OCI-LY1 (cell line): ENCODE data around the gene ADAMTSL4.

Experiments used
- H2AFZ ChIP-seq: fragments of 200-600 bp; sonication (generic), shearing (Covaris generic); 2 replicates; pipeline ENCODE4 v1.6.0; 2014; ENCODE audit warnings: antibody characterized with exemption, mild to moderate bottlenecking, low read length
- H3F3A ChIP-seq: fragments of 200-600 bp; sonication (generic), shearing (Covaris generic); 2 replicates; pipeline ENCODE4 v1.6.0; 2014; ENCODE audit warnings: mild to moderate bottlenecking, antibody characterized with exemption, low read length, moderate library complexity; ENCODE audit not compliant: insufficient read depth
- H3K27ac ChIP-seq: fragments of 200-600 bp; sonication (generic); 2 replicates; pipeline ENCODE4 v1.5.1; 2014; ENCODE audit warnings: low read length, mixed run types, mild to moderate bottlenecking, low read depth; ENCODE audit not compliant: poor library complexity, severe bottlenecking
- H3K27me3 ChIP-seq: fragments of 200-600 bp; sonication (generic); 2 replicates; pipeline ENCODE4 v1.6.0; 2014; ENCODE audit warnings: antibody characterized with exemption, mild to moderate bottlenecking, low read length, moderate library complexity; ENCODE audit not compliant: insufficient read depth
- H3K36me3 ChIP-seq: fragments of 200-600 bp; sonication (generic); 2 replicates; pipeline ENCODE4 v1.6.1; 2014; ENCODE audit warnings: mild to moderate bottlenecking, antibody characterized with exemption, low read length, moderate library complexity, mixed read lengths; ENCODE audit not compliant: insufficient read depth
- H3K4me1 ChIP-seq: fragments of 200-600 bp; sonication (generic); 2 replicates; pipeline ENCODE4 v1.5.1; 2014; ENCODE audit warnings: mild to moderate bottlenecking, low read length, moderate library complexity; ENCODE audit not compliant: insufficient read depth, severe bottlenecking
- H3K4me2 ChIP-seq: fragments of 200-600 bp; sonication (generic), shearing (Covaris generic); 2 replicates; pipeline ENCODE4 v1.6.1; 2014; ENCODE audit warnings: low read length
- H3K4me3 ChIP-seq: fragments of 200-600 bp; sonication (generic); 2 replicates; pipeline ENCODE4 v1.5.1; 2014; ENCODE audit warnings: low read length, low read depth, mild to moderate bottlenecking, mixed read lengths; ENCODE audit not compliant: poor library complexity, severe bottlenecking
- H3K79me2 ChIP-seq: fragments of 200-600 bp; shearing (Covaris generic); 2 replicates; pipeline ENCODE4 v1.6.1; 2016; ENCODE audit warnings: mixed run types, low read length, mixed read lengths; ENCODE audit not compliant: insufficient read depth
- H3K9ac ChIP-seq: fragments of 200-600 bp; sonication (generic), shearing (Covaris generic); 2 replicates; pipeline ENCODE4 v1.6.1; 2014; ENCODE audit warnings: mild to moderate bottlenecking, low read length, mixed read lengths
- H3K9me2 ChIP-seq: fragments of 200-600 bp; sonication (generic), shearing (Covaris generic); 2 replicates; pipeline ENCODE4 v1.6.1; 2014; ENCODE audit warnings: low read depth, mild to moderate bottlenecking, low read length, mixed read lengths
- H3K9me3 ChIP-seq: fragments of 200-600 bp; shearing (Covaris generic); 2 replicates; pipeline ENCODE4 v1.6.1; 2014; ENCODE audit warnings: low read length, mixed read lengths
- H4K20me1 ChIP-seq: fragments of 200-600 bp; sonication (generic), shearing (Covaris generic); 2 replicates; pipeline ENCODE4 v1.6.0; 2016; ENCODE audit warnings: mild to moderate bottlenecking, low read length; ENCODE audit not compliant: insufficient read depth
- EZH2 ChIP-seq: fragments of 200-600 bp; sonication (generic), shearing (Covaris generic); IDR thresholded peaks from 2 replicates; pipeline ENCODE4 v1.8.0; 2017; ENCODE audit warnings: borderline replicate concordance, mixed run types, mild to moderate bottlenecking, antibody characterized with exemption, low read length, moderate library complexity, mixed read lengths
- TF ChIP-seq, protein P1 (sequence below): fragments of 200-600 bp; sonication (generic), shearing (Covaris generic); IDR thresholded peaks from 2 replicates; pipeline ENCODE4 v1.5.1; 2017; ENCODE audit warnings: mild to moderate bottlenecking, antibody characterized with exemption, low read length, moderate library complexity, mixed read lengths

Gene ADAMTSL4

DNA sequence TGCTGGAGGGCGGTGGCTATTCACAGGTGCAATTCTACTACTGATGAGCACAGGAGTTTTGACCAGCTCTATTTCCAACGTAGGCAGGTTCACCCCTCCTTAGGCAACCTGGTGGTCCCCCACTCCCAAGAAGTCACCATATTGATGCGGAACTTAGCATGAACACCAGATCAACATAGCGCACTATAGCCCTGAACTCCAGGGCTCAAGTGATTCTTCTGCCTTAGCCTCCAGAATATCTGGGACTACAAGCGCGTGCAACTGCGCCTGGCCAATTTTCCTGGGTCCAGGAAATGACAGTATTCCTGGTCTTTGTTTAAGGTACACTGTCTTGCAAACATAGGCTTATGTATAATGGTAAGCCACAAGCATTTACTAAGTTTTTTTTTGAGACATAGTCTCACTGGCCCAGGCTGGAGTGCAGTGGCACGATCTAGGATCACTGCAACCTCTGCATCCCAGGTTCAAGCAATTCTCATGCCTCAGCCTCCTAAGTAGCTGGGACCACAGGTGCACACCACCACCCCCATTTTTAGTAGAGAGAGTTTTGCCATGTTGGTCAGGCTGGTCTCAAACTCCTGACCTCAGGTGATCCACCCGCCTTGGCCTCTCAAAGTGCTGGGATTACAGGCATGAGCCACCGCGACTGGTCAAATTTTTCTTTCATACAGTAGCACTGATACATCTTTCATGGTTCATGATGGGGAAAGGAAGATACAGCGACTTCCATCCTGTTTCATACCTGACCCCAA is 17.6 kb downstream of the ADAMTSL4 start:
- peak overlapping the region; percentile 99 for H3K27ac ChIP-seq
- no peaks in the 10 kb centered on the region for H3K79me2 ChIP-seq
- TF ChIP-seq, protein P1, sequence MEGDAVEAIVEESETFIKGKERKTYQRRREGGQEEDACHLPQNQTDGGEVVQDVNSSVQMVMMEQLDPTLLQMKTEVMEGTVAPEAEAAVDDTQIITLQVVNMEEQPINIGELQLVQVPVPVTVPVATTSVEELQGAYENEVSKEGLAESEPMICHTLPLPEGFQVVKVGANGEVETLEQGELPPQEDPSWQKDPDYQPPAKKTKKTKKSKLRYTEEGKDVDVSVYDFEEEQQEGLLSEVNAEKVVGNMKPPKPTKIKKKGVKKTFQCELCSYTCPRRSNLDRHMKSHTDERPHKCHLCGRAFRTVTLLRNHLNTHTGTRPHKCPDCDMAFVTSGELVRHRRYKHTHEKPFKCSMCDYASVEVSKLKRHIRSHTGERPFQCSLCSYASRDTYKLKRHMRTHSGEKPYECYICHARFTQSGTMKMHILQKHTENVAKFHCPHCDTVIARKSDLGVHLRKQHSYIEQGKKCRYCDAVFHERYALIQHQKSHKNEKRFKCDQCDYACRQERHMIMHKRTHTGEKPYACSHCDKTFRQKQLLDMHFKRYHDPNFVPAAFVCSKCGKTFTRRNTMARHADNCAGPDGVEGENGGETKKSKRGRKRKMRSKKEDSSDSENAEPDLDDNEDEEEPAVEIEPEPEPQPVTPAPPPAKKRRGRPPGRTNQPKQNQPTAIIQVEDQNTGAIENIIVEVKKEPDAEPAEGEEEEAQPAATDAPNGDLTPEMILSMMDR: no peak
- TF ChIP-seq EZH2: no peak
- H3F3A ChIP-seq: peaks cover 23% of the 10 kb centered on the region
- peaks cover 7% of the 10 kb centered on the region for H3K36me3 ChIP-seq
- no peaks in the 10 kb centered on the region for H3K9me2 ChIP-seq
- H3K27me3 ChIP-seq: no peaks in the 10 kb centered on the region
- H3K4me2 ChIP-seq: peak overlapping the region; percentile 69
- peak overlapping the region; percentile 50 for H3K9ac ChIP-seq
- H4K20me1 ChIP-seq: no peaks in the 10 kb centered on the region
- H3K9me3 ChIP-seq: no peaks in the 10 kb centered on the region
- peak overlapping the region; percentile 44 for H3K4me3 ChIP-seq
- peaks cover 98% of the 10 kb centered on the region for H3K4me1 ChIP-seq
- H2AFZ ChIP-seq: no peak overlapping the region

DNA sequence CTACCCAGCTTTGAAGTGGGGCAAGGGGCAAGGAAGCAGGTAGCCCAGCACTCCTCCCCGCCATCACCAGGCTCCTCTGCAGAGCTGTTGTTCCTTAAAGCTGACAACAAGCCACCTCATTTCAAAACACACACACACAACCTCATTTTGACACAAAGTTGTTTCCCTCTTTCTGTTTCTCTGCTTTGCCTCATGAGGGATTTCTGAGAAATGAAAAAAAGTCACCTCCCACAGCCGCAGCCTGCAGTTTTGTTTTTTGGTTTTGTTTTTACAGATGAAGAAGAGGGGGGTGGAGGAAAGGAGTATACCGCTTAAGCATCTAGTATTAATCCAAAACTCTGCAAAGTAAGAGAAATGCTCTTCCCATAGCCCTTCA is 18.1 kb downstream of the ADAMTSL4 start:
- Histone ChIP-seq H3K9ac (peak overlapping the region; percentile 50), H4K20me1 (no peaks in the 10 kb centered on the region), H3K4me1 (peaks cover 92% of the 10 kb centered on the region), H3K9me2 (no peaks in the 10 kb centered on the region), H3K79me2 (no peaks in the 10 kb centered on the region), H3F3A (peaks cover 23% of the 10 kb centered on the region), H3K4me3 (peak overlapping the region; percentile 44), H3K4me2 (peak overlapping the region; percentile 69), H3K9me3 (no peaks in the 10 kb centered on the region), H3K27me3 (no peaks in the 10 kb centered on the region), H3K27ac (peak overlapping the region; percentile 99), H2AFZ (no peak overlapping the region), H3K36me3 (peaks cover 13% of the 10 kb centered on the region)
- TF ChIP-seq, protein P1: no peak
- no peak for TF ChIP-seq EZH2

DNA sequence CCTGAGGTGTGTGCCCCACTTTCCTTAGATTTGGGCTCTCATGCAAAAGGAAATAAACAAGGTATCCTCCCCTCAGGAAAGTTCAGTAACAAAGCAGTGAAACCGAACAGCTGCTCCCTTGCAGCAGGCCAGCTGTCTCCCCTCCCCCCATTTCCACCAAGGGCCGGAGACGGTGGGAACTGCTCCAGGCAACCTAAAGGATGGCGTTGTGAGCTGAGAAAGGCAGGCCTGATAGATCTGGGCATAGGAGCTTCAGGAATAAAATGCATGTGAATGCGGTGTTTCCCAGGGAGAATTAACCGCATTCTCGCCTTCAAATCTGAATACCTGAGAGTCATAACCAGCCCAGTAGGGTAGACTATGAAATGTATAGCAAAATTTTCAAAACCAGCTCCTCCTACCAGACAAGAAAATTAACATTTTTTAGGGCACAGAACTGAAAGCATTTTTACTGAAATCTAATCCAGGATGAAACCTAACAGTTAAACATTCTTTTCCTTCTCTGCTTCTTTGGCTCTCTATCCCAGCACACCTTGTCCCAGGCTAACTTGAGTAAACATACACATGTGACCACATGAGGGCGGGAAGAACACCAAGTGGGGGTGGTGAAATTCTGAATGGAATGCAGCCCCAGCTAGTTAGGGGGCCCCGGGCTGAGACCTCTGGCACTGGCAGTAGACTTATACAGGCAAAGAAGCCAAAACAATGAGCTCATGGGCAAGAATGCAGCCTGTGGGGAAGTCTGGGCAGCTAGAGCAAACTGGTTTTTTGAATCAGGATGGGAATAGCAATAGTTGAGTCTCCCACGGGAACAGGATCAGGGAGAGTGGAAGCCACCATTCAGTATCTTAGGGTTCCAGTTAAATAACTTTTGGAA is 18.7 kb downstream of the ADAMTSL4 start:
- Histone ChIP-seq H3K4me3 (peak overlapping the region; percentile 44), H3F3A (peaks cover 27% of the 10 kb centered on the region)

More for the DNA sequence above, 18.7 kb downstream of the ADAMTSL4 start:
- Histone ChIP-seq H2AFZ (no peak overlapping the region), H3K27ac (peak overlapping the region; percentile 99), H3K36me3 (peaks cover 19% of the 10 kb centered on the region), H3K27me3 (no peaks in the 10 kb centered on the region), H3K4me1 (peaks cover 90% of the 10 kb centered on the region), H3K9ac (peak overlapping the region; percentile 50), H3K9me2 (no peaks in the 10 kb centered on the region), H4K20me1 (no peaks in the 10 kb centered on the region), H3K9me3 (no peaks in the 10 kb centered on the region), H3K79me2 (no peaks in the 10 kb centered on the region), H3K4me2 (peak overlapping the region; percentile 69)
- TF ChIP-seq EZH2: no peak
- TF ChIP-seq, protein P1: no peak; the same call in 1 of the 2 replicates
